Bronchial epithelial cell (primary cell): Measurements from ENCODE around the gene NFASC. TPM values are rescaled to one million over a fixed set of nuclear protein-coding genes. Genes with fewer than 3 reads are reported as not detected.

Experiments used
- DNase-seq: peaks from one replicate; pipeline ENCODE4 v3.0.0-alpha.2; 2010; ENCODE audit warnings: low read depth
- FAIRE-seq: peaks from 2 replicates; lab custom pipeline; 2011; peaks lifted over from hg19 to GRCh38; lab: Jason Lieb, UNC
- H3K27me3 ChIP-seq: 2 replicates; pipeline ENCODE4 v1.5.1; 2011; ENCODE audit warnings: low read length; ENCODE audit not compliant: control insufficient read depth, insufficient read depth
- H3K36me3 ChIP-seq: 2 replicates; pipeline ENCODE4 v1.5.1; 2011; ENCODE audit warnings: low read length; ENCODE audit not compliant: control insufficient read depth, insufficient read depth
- H3K4me3 ChIP-seq: 2 replicates; pipeline ENCODE4 v1.5.1; 2011; ENCODE audit warnings: mild to moderate bottlenecking, low read depth, low read length, control low read depth
- total RNA-seq: library from RNA; depleted of rRNA; stranded (reverse); fragments of >200 nt; gene quantifications from 2 replicates; pipeline ENCODE4 v1.2.1, GENCODE V29; 2014
- TF ChIP-seq, protein P1 (sequence below): IDR thresholded peaks from 2 replicates; pipeline ENCODE4 v1.5.1; 2011; ENCODE audit warnings: mild to moderate bottlenecking, moderate library complexity, low read length, control low read depth, inconsistent platforms; ENCODE audit not compliant: insufficient read depth, severe bottlenecking

The NFASC gene
- total RNA-seq, 1 donor from 2014 or later, result 0.53 TPM

DNA sequence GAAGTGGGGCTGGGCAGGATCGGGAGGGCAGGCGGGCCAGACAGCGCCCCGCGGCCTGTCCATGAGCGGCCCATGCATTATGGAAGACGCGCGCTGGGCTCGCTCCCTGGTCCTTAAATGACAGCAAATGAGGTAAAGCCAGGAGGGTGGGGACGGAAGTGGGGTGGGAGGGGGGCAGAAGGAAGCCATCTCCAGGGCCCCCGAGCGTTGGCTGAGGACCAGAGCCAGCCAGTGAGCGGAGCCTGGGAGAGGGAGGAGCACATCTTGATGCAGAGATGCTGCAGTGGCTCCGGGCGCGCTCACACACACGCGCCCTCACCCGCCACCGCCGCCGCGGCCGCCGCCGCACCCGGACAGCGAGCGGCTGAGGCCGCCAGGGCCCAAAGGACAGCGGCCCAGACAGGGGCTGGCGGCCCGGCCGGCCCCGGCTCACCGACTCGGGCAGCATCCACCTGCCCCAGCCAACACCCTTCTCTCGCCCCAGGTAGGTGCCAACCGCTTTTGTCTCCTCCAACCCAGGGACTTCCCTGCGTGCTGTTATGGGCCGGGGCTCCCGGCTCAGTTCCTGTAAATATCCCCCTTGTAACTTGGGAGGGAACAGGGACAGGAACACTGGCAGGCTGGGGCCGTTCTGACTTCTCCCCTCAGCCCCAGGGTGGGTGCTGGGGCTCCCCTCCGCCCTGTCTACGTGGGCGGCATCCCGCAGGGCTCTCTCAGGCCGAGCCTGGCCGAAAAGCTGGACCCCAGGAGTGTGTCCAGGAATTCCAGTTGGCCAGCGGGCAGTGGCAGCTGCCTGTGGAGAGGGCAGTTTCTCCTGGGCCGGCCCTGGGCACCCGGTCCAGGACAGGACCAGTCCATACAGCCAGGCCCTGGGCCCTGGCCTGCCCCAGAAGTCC, 172.5 kb downstream of the NFASC start, which contains the start of gene CNTN2:
TSS of gene CNTN2 (plus strand) at position 302 of the 896 bp plus-strand sequence. CDS start 9,974 bp downstream, outside the sequence.
- H3K36me3 ChIP-seq, result no peaks in the 10 kb centered on the region
- no peak for DNase-seq
- H3K27me3 ChIP-seq, result peaks cover 38% of the 10 kb centered on the region
- no peak for FAIRE-seq
- TF ChIP-seq, protein P1, sequence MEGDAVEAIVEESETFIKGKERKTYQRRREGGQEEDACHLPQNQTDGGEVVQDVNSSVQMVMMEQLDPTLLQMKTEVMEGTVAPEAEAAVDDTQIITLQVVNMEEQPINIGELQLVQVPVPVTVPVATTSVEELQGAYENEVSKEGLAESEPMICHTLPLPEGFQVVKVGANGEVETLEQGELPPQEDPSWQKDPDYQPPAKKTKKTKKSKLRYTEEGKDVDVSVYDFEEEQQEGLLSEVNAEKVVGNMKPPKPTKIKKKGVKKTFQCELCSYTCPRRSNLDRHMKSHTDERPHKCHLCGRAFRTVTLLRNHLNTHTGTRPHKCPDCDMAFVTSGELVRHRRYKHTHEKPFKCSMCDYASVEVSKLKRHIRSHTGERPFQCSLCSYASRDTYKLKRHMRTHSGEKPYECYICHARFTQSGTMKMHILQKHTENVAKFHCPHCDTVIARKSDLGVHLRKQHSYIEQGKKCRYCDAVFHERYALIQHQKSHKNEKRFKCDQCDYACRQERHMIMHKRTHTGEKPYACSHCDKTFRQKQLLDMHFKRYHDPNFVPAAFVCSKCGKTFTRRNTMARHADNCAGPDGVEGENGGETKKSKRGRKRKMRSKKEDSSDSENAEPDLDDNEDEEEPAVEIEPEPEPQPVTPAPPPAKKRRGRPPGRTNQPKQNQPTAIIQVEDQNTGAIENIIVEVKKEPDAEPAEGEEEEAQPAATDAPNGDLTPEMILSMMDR, result no peak
- no peak within 1 kb of the TSS for H3K4me3 ChIP-seq

GRCh38 chr1:205043866-205044265, 173.2 kb downstream of the NFASC start:
- no peak for DNase-seq
- H3K36me3 ChIP-seq, result no peaks in the 10 kb centered on the region
- H3K4me3 ChIP-seq, result no peak overlapping the region
- no peak for FAIRE-seq
- H3K27me3 ChIP-seq, result peaks cover 40% of the 10 kb centered on the region
- TF ChIP-seq, protein P1, result no peak

- Histone ChIP-seq H3K36me3 (no peaks in the 10 kb centered on the region), H3K4me3 (no peak overlapping the region), H3K27me3 (peaks cover 37% of the 10 kb centered on the region)
- DNase-seq, result no peak
- no peak for FAIRE-seq
- TF ChIP-seq, protein P1, result no peak
These were observed 174.1 kb downstream of the NFASC start for GRCh38 chr1:205044741-205045140.

GRCh38 chr1:205045146-205045545, 174.5 kb downstream of the NFASC start:
- H3K36me3 ChIP-seq, result no peaks in the 10 kb centered on the region
- no peak for DNase-seq
- peaks cover 37% of the 10 kb centered on the region for H3K27me3 ChIP-seq
- FAIRE-seq, result peak; percentile 28
- H3K4me3 ChIP-seq, result no peak overlapping the region
- TF ChIP-seq, protein P1, result no peak

GRCh38 chr1:205046870-205047269, 176.2 kb downstream of the NFASC start:
- Histone ChIP-seq H3K4me3 (no peak overlapping the region), H3K27me3 (peaks cover 33% of the 10 kb centered on the region), H3K36me3 (no peaks in the 10 kb centered on the region)
- FAIRE-seq (no peak), DNase-seq (no peak)
- TF ChIP-seq, protein P1, result no peak
